Nephron (organoid): ENCODE results near the gene SLC6A3.

ENCODE experiments used
- H3K27ac Mint-ChIP-seq, 3 experiments: 2 replicates each; pipeline ENCODE4 v1.8.0; 2020; ENCODE audit warnings: mixed read lengths in 3 of 3, mild to moderate bottlenecking in 2 of 3, moderate library complexity in 1 of 3
- H3K27me3 Mint-ChIP-seq: 2 replicates; pipeline ENCODE4 v1.8.0; 2021; ENCODE audit warnings: low read depth, mild to moderate bottlenecking, moderate library complexity, mixed read lengths
- H3K36me3 Mint-ChIP-seq: 2 replicates; pipeline ENCODE4 v1.8.0; 2020; ENCODE audit warnings: low read depth, mixed read lengths
- H3K4me1 Mint-ChIP-seq: 2 replicates; pipeline ENCODE4 v1.8.0; 2020; ENCODE audit warnings: mixed read lengths
- H3K4me3 Mint-ChIP-seq, 3 experiments: 2 replicates each; pipeline ENCODE4 v1.8.0; 2020; ENCODE audit warnings: mild to moderate bottlenecking in 3 of 3, mixed read lengths in 3 of 3, moderate library complexity in 2 of 3
- H3K9me3 Mint-ChIP-seq: 2 replicates; pipeline ENCODE4 v1.8.0; 2020; ENCODE audit warnings: mixed read lengths
- CTCF ChIP-seq, 3 experiments: fragments of 200-600 bp; sonication (generic); IDR thresholded peaks; one replicate each; pipeline ENCODE4 v1.5.0; 2021; ENCODE audit warnings: antibody characterized with exemption in 3 of 3; ENCODE audit not compliant: unreplicated experiment in 3 of 3

Gene SLC6A3

DNA sequence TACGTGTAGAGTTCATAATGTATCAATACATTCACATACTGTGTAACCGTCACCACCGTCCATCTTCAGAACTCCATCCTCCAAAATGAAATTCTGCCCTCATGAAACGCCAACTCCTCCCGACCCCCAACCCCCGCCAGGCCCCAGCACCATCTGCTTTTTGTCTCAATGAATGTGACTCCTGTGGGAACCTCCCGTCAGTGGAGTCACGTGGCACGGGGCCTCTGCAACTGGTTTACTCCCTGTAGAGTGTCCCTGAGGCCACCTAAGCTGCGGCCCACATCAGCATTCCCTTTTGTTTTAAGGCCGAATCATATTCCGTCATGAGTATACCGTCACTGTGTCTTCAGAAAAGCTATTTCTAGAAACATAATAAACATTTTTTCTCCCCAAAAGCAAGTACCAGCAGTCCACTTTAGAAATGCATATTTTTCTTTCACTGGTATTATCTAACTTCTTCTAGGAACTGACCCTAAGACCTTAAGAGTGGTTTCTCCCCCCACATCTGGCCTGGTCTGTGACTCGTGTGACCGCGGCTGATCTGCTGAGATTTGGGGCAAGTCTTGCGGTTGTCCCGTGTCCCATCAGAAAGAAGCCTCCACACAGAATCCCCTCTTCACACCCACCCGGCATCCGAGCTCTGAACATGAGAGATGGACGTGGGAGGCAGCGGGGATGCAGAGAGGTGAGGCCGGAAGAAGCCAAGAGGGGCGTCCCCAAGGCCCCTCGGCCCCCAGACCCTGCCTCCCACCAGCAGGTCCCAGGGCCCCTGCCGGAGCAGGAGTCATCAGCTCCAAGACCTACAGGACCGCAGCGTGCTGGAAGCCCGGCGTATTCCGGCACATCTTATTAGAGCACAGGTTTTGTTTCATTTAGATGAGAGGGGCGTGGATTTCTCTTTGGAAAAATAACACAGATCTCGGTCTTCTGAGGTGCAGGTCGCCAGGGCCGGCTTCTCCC, 38.3 kb downstream of the SLC6A3 start:
- no peak overlapping the region for H3K27ac Mint-ChIP-seq
- no peaks in the 10 kb centered on the region for H3K4me1 Mint-ChIP-seq
- peaks cover 53% of the 10 kb centered on the region for H3K27me3 Mint-ChIP-seq
- H3K9me3 Mint-ChIP-seq, result peaks cover 2% of the 10 kb centered on the region
- no peak for TF ChIP-seq CTCF (IDR thresholded peaks at IDR 0.05; ENCODE audit: unreplicated experiment in 3 of 3)
- no peaks in the 10 kb centered on the region for H3K36me3 Mint-ChIP-seq
- H3K4me3 Mint-ChIP-seq, result no peak overlapping the region

- no peak overlapping the region for H3K27ac Mint-ChIP-seq
Measured at GRCh38 chr5:1405539-1406530, 39.4 kb downstream of the SLC6A3 start.

DNA sequence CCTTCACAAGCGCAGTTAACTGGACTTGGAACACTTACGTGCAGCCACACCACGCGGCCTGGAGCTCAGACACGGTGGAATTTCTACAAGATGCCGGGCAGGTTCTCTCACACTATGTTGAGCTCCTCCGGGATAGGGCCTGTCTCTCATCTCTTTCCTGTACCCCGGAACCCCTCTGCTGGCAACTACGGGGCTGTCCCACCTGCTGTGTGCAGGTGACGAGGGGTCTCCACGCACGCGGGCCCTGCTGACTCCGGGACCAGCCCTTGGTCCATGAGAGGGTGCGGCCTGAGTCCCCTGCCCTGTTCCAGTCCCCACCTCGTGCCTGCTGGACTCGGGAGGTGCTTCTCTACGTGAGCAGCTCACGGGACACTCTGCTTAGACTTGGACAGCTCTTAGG, 40.1 kb downstream of the SLC6A3 start:
- no peaks in the 10 kb centered on the region for H3K36me3 Mint-ChIP-seq
- no peak for TF ChIP-seq CTCF (IDR thresholded peaks at IDR 0.05; ENCODE audit: unreplicated experiment in 3 of 3)
- peaks cover 2% of the 10 kb centered on the region for H3K9me3 Mint-ChIP-seq
- no peaks in the 10 kb centered on the region for H3K4me1 Mint-ChIP-seq
- H3K27me3 Mint-ChIP-seq, result peaks cover 50% of the 10 kb centered on the region
- H3K4me3 Mint-ChIP-seq, result no peak overlapping the region
- no peak overlapping the region for H3K27ac Mint-ChIP-seq

More at GRCh38 chr5:1405539-1406530, 39.4 kb downstream of the SLC6A3 start:
- Mint-ChIP-seq H3K27me3 (peaks cover 54% of the 10 kb centered on the region), H3K9me3 (peaks cover 2% of the 10 kb centered on the region), H3K4me1 (no peaks in the 10 kb centered on the region), H3K4me3 (no peak overlapping the region), H3K36me3 (no peaks in the 10 kb centered on the region)
- TF ChIP-seq CTCF (IDR thresholded peaks at IDR 0.05; ENCODE audit: unreplicated experiment in 3 of 3), result no peak

DNA sequence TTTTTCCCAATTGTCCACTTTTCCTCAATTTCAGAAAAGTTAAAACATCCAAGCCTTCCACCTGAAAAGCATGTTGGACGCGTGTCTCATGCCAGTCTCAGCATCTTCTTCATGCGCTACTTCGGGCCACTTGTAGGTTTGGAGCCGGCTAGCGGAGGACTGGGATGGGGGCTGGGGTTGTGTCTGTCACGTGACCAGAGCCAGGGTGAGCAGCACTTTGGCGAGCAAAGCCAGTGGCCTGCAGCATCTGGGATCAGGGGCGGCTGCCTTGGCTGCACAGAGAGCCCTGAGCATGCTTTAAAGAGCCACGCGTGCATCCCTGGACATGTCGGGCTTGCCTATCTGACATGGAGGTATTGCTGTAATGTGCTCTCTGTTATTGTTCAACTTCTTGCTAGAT, 41.2 kb downstream of the SLC6A3 start:
- Mint-ChIP-seq H3K4me1 (no peaks in the 10 kb centered on the region), H3K36me3 (no peaks in the 10 kb centered on the region), H3K9me3 (peaks cover 2% of the 10 kb centered on the region), H3K27ac (no peak overlapping the region), H3K27me3 (peaks cover 42% of the 10 kb centered on the region), H3K4me3 (no peak overlapping the region)
- TF ChIP-seq CTCF (IDR thresholded peaks at IDR 0.05; ENCODE audit: unreplicated experiment in 3 of 3), result no peak

DNA sequence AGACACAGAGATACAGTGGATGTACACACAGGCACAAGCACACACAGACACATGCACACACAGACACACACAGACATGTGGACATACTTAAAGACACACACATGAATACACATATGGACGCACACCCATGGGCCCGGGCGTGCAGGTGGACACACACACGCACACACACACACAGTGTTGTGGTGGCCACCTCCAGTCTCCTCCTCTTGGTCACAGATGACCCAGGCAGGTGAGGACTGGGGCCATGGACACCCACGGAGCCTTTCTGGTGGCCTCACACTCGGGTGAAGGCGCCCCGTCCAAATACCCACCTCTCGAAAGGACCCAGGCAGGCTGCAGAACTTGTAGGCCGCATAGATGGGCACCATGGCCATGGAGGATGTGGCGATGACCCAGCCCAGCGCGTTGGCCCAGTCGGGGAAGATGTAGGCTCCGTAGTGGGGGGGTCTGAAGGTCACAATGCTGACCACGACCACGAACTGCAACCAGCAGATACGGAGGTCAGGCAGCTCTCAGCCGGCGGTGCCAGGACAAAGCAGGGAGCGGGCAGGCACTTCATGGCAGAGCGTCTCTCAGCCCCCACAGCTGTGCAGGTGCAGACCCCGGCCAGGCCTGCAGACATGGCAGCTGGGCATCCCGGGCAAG, 42.5 kb downstream of the SLC6A3 start:
- Mint-ChIP-seq H3K36me3 (no peaks in the 10 kb centered on the region), H3K9me3 (peaks cover 2% of the 10 kb centered on the region), H3K27ac (no peak overlapping the region), H3K4me1 (no peaks in the 10 kb centered on the region), H3K4me3 (no peak overlapping the region), H3K27me3 (peaks cover 50% of the 10 kb centered on the region)
- no peak for TF ChIP-seq CTCF (IDR thresholded peaks at IDR 0.05; ENCODE audit: unreplicated experiment in 3 of 3)
